Epidermal melanocyte (primary cell): ENCODE results near the gene DAP3.
A peak's percentile ranks its signal among the peaks of the same experiment; 100 is the strongest.
"Not testable (repeated sequence)": the region's sequence is repeated elsewhere in the genome, so short reads cannot be mapped to it uniquely, and the experiment has no call there.

Experiments used
- DNase-seq: peaks from one replicate; pipeline ENCODE4 v3.0.0; 2011; ENCODE audit warnings: low spot score; ENCODE audit not compliant: insufficient read length

Gene DAP3

GRCh38 chr1:155689081-155689607, at the start of gene DAP3:
Gene DAP3, plus strand, starts transcription at chr1:155689091. Its CDS starts 20,689 bp downstream, at chr1:155709780.
- peak; percentile 67 for DNase-seq

GRCh38 chr1:155640367-155640766, 48.5 kb upstream of the DAP3 start:
- DNase-seq, result no peak

GRCh38 chr1:155642559-155643180, 46.2 kb upstream of the DAP3 start:
- not testable (repeated sequence) for DNase-seq

GRCh38 chr1:155643230-155643629, 45.7 kb upstream of the DAP3 start:
- DNase-seq, result no peak

GRCh38 chr1:155645034-155645598, 43.8 kb upstream of the DAP3 start:
- DNase-seq, result no peak

GRCh38 chr1:155645648-155646047, 43.2 kb upstream of the DAP3 start:
- DNase-seq, result no peak

GRCh38 chr1:155646307-155646706, 42.6 kb upstream of the DAP3 start:
- no peak for DNase-seq

GRCh38 chr1:155648207-155649147, 40.4 kb upstream of the DAP3 start:
- DNase-seq, result peak; percentile 62

- DNase-seq, result no peak
Observed at GRCh38 chr1:155649676-155650075, 39.2 kb upstream of the DAP3 start.

- no peak for DNase-seq
Observed at GRCh38 chr1:155650231-155650757, 38.6 kb upstream of the DAP3 start.

- DNase-seq, result no peak
Observed at GRCh38 chr1:155651861-155652661, 36.8 kb upstream of the DAP3 start.

GRCh38 chr1:155652951-155653350, 35.9 kb upstream of the DAP3 start:
- no peak for DNase-seq

- DNase-seq, result no peak
Observed at GRCh38 chr1:155657463-155657862, 31.4 kb upstream of the DAP3 start.

- not testable (repeated sequence) for DNase-seq
Observed at GRCh38 chr1:155661239-155661638, 27.7 kb upstream of the DAP3 start.

- no peak for DNase-seq
Observed at GRCh38 chr1:155669233-155670162, 19.4 kb upstream of the DAP3 start.

- no peak for DNase-seq
Observed at GRCh38 chr1:155671750-155672149, 17.1 kb upstream of the DAP3 start.

GRCh38 chr1:155673003-155673402, 15.9 kb upstream of the DAP3 start:
- DNase-seq, result no peak

GRCh38 chr1:155678027-155678426, 10.9 kb upstream of the DAP3 start:
- no peak for DNase-seq

GRCh38 chr1:155678992-155679391, 9.9 kb upstream of the DAP3 start:
- DNase-seq, result not testable (repeated sequence)

- DNase-seq, result no peak
Observed at GRCh38 chr1:155680531-155680930, 8.4 kb upstream of the DAP3 start.
